Mesendoderm (in vitro differentiated cells): ENCODE results near the gene RGS6. TPM values are rescaled to one million over a fixed set of nuclear protein-coding genes. Genes with fewer than 3 reads are reported as not detected.

Source experiments
- small RNA-seq: library from polyadenylated mRNA; stranded (forward); fragments of <200 nt; extraction: miRNeasy Mini kit (QIAGEN cat#:217004); gene quantifications from one replicate; pipeline ENCODE3, GENCODE V24; 2013; ENCODE audit not compliant: insufficient read depth

RGS6 gene

Small RNAs within 50 kb of the gene (small RNA-seq; reads per million reads assigned to genes)
- gene MIR7843 (not detected), gene RF00019 (not detected)
